ENCODE data around the gene WDR70.
"Not testable (repeated sequence)": the region's sequence is repeated elsewhere in the genome, so short reads cannot be mapped to it uniquely, and the experiment has no call there.

WDR70 gene

GRCh38 chr5:37471666-37472197, 92.6 kb downstream of the WDR70 start:
- H3K36me3 ChIP-seq (ENCODE audit: control insufficient read depth, insufficient read depth, low read length), result no peaks in the 10 kb centered on the region
- no peak for TF ChIP-seq CTCF (IDR thresholded peaks at IDR 0.05; ENCODE audit: insufficient read depth, low read length, poor library complexity, severe bottlenecking)
- no peak overlapping the region for H3K4me3 ChIP-seq (replicated peaks; ENCODE audit: low read depth, low read length)
- DNase-seq (ENCODE audit: extremely low read depth, insufficient read length), result no peak
- no peaks in the 10 kb centered on the region for H3K27me3 ChIP-seq (replicated peaks; ENCODE audit: control insufficient read depth, insufficient read depth, low read length)

GRCh38 chr5:37477426-37477825, 98.3 kb downstream of the WDR70 start:
- no peak for DNase-seq (ENCODE audit: extremely low read depth, insufficient read length)
- no peak overlapping the region for H3K4me3 ChIP-seq (replicated peaks; ENCODE audit: low read depth, low read length)

GRCh38 chr5:37478121-37478894, 99.2 kb downstream of the WDR70 start:
- DNase-seq (ENCODE audit: extremely low read depth, insufficient read length), result no peak
- TF ChIP-seq CTCF (IDR thresholded peaks at IDR 0.05; ENCODE audit: insufficient read depth, low read length, poor library complexity, severe bottlenecking), result no peak
- Histone ChIP-seq H3K27me3 (replicated peaks; ENCODE audit: control insufficient read depth, insufficient read depth, low read length) (no peaks in the 10 kb centered on the region), H3K36me3 (ENCODE audit: control insufficient read depth, insufficient read depth, low read length) (peaks cover 2% of the 10 kb centered on the region; the same call in 1 of the 2 replicates), H3K4me3 (replicated peaks; ENCODE audit: low read depth, low read length) (no peak overlapping the region)

More at GRCh38 chr5:37477426-37477825, 98.3 kb downstream of the WDR70 start:
- Histone ChIP-seq H3K27me3 (replicated peaks; ENCODE audit: control insufficient read depth, insufficient read depth, low read length) (no peaks in the 10 kb centered on the region), H3K36me3 (ENCODE audit: control insufficient read depth, insufficient read depth, low read length) (peaks cover 2% of the 10 kb centered on the region; the same call in 1 of the 2 replicates)
- no peak for TF ChIP-seq CTCF (IDR thresholded peaks at IDR 0.05; ENCODE audit: insufficient read depth, low read length, poor library complexity, severe bottlenecking)

- not testable (repeated sequence) for DNase-seq (ENCODE audit: extremely low read depth, insufficient read length)
Measured at GRCh38 chr5:37481395-37481794, 102.3 kb downstream of the WDR70 start.

GRCh38 chr5:37490120-37490810, 111.1 kb downstream of the WDR70 start:
- no peaks in the 10 kb centered on the region for H3K27me3 ChIP-seq (replicated peaks; ENCODE audit: control insufficient read depth, insufficient read depth, low read length)
- no peak for TF ChIP-seq CTCF (IDR thresholded peaks at IDR 0.05; ENCODE audit: insufficient read depth, low read length, poor library complexity, severe bottlenecking)
- DNase-seq (ENCODE audit: extremely low read depth, insufficient read length), result no peak
- no peak overlapping the region for H3K4me3 ChIP-seq (replicated peaks; ENCODE audit: low read depth, low read length)
- H3K36me3 ChIP-seq (ENCODE audit: control insufficient read depth, insufficient read depth, low read length), result no peaks in the 10 kb centered on the region; the same call in 1 of the 2 replicates

More at GRCh38 chr5:37481395-37481794, 102.3 kb downstream of the WDR70 start:
- H3K36me3 ChIP-seq (ENCODE audit: control insufficient read depth, insufficient read depth, low read length); H3K27me3 ChIP-seq (replicated peaks; ENCODE audit: control insufficient read depth, insufficient read depth, low read length); H3K4me3 ChIP-seq (replicated peaks; ENCODE audit: low read depth, low read length): not testable (repeated sequence)

GRCh38 chr5:37490931-37491330, 111.8 kb downstream of the WDR70 start:
- Histone ChIP-seq H3K27me3 (replicated peaks; ENCODE audit: control insufficient read depth, insufficient read depth, low read length) (no peaks in the 10 kb centered on the region), H3K36me3 (ENCODE audit: control insufficient read depth, insufficient read depth, low read length) (no peaks in the 10 kb centered on the region; the same call in 1 of the 2 replicates), H3K4me3 (replicated peaks; ENCODE audit: low read depth, low read length) (no peak overlapping the region)
- no peak for TF ChIP-seq CTCF (IDR thresholded peaks at IDR 0.05; ENCODE audit: insufficient read depth, low read length, poor library complexity, severe bottlenecking)
- DNase-seq (ENCODE audit: extremely low read depth, insufficient read length), result no peak
